NT2/D1 (cell line): ENCODE measurements around the gene ABCF2.

ENCODE experiments used
- SUZ12 ChIP-seq: IDR thresholded peaks from 2 replicates; pipeline ENCODE4 v1.6.1; 2011; ENCODE audit not compliant: insufficient read length, insufficient read depth; ENCODE audit errors: extremely low read depth
- YY1 ChIP-seq: IDR thresholded peaks from 2 replicates; pipeline ENCODE4 v1.6.1; 2011; ENCODE audit not compliant: insufficient read length, insufficient read depth
- ZNF274 ChIP-seq: IDR thresholded peaks from 2 replicates; pipeline ENCODE4 v1.6.1; 2011; ENCODE audit warnings: mild to moderate bottlenecking, low read depth, low read length

- TF ChIP-seq YY1 (no peak), ZNF274 (no peak), SUZ12 (no peak)
Measured at GRCh38 chr7:151250181-151251132, 23.5 kb upstream of the ABCF2 start.
